Fibroblast of lung (primary cell): ENCODE data around the gene EBI3.

Experiments
- CTCF ChIP-seq, 2 donors: IDR thresholded peaks in 1 of 2; conservative IDR thresholded peaks in 1 of 2; 1 replicate in 1 of 2; 2 replicates in 1 of 2; pipeline ENCODE4 v1.5.1; 2011 to 2012; ENCODE audit warnings: low read length in 2 of 2, control low read depth in 1 of 2, inconsistent platforms in 1 of 2, low read depth in 1 of 2, mild to moderate bottlenecking in 1 of 2
- EZH2 ChIP-seq: IDR thresholded peaks from 2 replicates; pipeline ENCODE4 v1.5.1; 2012; ENCODE audit warnings: low read length, control low read depth, mild to moderate bottlenecking; ENCODE audit errors: missing control alignments

- TF ChIP-seq CTCF (conservative IDR thresholded peaks at IDR 0.05 in 1 of 2, IDR thresholded peaks at IDR 0.05 in 1 of 2; ENCODE audit: low read depth in 1 of 2, low read length in 2 of 2) (no peak), EZH2 (no peak)
Measured at GRCh38 chr19:4279267-4279529, 49.9 kb downstream of the EBI3 start.
